B cell (primary cell): Measurements from ENCODE around the gene SFTPB.

Experiments
- EZH2 ChIP-seq: IDR thresholded peaks from 2 replicates; pipeline ENCODE4 v1.6.1; 2012; ENCODE audit warnings: borderline replicate concordance, low read depth, mild to moderate bottlenecking, moderate library complexity, low read length; ENCODE audit not compliant: insufficient read depth, poor library complexity, severe bottlenecking
- TF ChIP-seq, protein P1 (sequence below): fragments of 200-600 bp; IDR thresholded peaks from one replicate; pipeline ENCODE4 v1.8.0; 2022; ENCODE audit warnings: antibody characterized with exemption, mild to moderate bottlenecking

DNA sequence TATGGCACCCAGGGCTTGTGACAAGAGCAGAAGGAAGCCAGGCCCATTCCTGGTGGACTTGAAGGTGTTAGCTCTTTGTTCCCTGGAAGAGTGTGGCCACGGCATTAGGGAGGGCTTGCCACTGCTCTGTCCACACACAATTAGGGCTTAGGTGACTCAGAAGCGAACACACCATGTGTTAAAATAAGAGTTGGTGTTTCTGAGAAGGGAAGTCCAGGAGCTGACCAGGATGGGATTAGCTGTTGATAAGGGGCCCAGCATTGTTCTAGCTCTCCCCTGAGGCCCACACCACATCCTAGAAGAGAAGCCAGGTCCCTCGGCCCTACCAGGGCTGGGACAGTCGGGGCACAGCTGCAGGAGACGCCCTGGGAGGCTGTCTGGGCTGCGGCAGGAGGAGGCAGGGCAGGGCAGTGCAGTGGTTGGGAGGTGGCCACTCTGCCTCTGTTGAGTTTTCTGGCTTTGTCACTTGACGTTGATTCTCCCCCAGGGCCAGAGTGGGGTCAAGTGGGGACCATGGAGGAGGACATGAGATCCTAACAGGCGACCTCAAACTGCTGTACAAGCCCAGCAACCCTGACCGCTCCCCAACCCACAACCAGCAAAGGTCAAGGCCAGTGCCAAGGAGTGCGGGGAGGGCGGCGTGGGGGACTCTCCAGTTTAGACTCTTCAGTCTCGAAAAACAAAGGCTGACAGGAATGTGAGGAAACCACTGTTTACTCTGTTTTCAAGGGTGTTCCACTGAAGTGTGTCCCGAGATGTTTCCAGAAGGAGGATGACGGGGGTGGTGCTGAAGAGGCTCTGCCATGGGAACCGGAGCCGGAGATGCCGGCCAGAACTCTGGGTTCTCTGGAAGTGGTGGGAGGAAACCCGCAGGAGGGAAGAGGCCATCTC is 42.9 kb upstream of the SFTPB start:
- TF ChIP-seq, protein P1, sequence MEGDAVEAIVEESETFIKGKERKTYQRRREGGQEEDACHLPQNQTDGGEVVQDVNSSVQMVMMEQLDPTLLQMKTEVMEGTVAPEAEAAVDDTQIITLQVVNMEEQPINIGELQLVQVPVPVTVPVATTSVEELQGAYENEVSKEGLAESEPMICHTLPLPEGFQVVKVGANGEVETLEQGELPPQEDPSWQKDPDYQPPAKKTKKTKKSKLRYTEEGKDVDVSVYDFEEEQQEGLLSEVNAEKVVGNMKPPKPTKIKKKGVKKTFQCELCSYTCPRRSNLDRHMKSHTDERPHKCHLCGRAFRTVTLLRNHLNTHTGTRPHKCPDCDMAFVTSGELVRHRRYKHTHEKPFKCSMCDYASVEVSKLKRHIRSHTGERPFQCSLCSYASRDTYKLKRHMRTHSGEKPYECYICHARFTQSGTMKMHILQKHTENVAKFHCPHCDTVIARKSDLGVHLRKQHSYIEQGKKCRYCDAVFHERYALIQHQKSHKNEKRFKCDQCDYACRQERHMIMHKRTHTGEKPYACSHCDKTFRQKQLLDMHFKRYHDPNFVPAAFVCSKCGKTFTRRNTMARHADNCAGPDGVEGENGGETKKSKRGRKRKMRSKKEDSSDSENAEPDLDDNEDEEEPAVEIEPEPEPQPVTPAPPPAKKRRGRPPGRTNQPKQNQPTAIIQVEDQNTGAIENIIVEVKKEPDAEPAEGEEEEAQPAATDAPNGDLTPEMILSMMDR = no peak
- no peak for TF ChIP-seq EZH2
